NCI-H526 treated with DMSO at 0.1 percent for 48 hours (cell line): Measurements from ENCODE around the gene DLX3.
A peak's percentile ranks its signal among the peaks of the same experiment; 100 is the strongest.

Experiments
- DNase-seq: peaks from one replicate; lab custom pipeline; 2025; lab: John Stamatoyannopoulos, UW

Gene DLX3

GRCh38 chr17:49972486-49973270 lies 22.3 kb downstream of the DLX3 start:
- DNase-seq, result no peak

GRCh38 chr17:49971848-49972485 lies 23.1 kb downstream of the DLX3 start:
- no peak for DNase-seq

DNA sequence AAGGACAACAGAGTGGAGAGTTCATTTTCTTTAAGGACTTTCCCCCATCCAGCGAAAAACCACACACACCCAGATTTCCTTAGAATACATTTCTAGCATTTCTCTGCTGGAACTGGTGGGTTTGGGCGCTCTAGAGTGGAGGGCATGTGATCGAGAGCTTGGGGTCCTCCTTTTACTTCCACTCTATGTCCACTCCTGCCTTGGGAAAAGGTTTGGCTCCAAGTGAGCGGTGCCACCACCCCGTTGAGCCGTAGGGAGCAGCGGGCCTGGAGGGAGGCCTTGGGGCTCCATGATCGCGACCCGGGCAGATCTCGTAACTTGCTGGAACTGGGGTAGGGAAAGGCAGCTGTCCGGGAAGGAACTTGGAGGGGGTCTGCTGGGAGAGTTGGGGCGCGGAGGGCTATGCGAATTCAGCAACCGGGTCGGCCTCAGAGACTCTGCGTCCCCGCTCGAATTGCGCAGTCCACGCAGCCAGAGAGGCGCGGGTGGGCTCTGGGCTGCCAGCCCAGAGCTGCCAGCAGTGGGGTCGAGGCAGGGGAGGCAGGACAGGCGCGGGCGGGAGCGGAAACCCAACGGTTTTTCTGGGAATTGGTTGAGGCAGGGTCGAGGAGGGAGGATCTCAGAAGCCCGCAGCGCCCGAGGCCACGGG lies 23.7 kb downstream of the DLX3 start:
- DNase-seq, result no peak

DNA sequence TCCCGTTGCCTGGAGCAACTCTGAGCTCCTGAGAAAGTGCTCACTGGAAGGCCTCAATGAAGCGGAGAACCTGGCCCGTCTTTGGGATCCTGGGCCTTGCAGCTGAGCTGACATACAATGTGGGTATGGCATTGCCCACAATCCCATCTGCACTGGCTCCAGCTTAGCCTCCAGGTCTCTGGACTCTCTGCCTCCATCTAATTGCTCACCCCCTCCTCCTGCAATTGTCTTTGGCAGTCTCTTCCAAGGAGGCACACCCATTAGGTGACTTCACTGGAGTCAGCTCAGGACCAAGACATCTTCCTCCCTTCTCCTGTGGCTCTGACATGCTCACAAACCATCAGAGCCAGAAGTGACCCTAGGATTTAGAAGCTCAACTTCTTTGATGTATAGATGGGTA lies 24.5 kb downstream of the DLX3 start:
- no peak for DNase-seq

GRCh38 chr17:49969795-49970389 lies 25.1 kb downstream of the DLX3 start:
- no peak for DNase-seq

DNA sequence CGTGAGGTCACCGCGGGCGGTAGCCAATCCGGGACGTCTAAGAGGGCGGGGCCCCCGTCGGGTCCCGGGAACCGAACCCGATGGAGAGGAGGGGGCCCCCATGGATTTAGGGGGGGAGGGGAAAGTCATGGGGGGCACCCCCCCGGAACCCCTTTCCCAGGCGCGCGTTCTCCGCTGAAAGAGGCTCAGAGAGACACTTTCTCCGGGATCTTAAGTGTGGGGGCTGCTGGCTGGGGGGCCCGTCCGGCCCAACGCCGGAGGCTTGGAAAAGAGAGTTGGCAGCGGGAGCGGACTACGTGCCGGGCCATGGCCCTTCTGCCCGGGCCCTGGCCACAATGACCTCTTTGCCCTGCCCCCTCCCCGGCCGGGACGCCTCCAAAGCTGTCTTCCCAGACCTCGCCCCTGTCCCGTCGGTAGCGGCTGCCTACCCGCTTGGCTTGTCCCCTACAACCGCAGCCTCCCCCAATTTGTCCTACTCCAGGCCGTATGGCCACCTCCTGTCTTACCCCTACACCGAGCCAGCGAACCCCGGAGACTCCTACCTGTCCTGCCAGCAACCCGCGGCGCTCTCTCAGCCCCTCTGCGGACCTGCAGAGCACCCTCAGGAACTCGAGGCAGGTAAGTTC lies 25.8 kb downstream of the DLX3 start, which contains the start of gene DLX4:
Gene DLX4, plus strand, starts transcription at position 57 of the 626 bp plus-strand sequence. Its CDS starts 279 bp downstream, at position 336.
- DNase-seq, result no peak

DNA sequence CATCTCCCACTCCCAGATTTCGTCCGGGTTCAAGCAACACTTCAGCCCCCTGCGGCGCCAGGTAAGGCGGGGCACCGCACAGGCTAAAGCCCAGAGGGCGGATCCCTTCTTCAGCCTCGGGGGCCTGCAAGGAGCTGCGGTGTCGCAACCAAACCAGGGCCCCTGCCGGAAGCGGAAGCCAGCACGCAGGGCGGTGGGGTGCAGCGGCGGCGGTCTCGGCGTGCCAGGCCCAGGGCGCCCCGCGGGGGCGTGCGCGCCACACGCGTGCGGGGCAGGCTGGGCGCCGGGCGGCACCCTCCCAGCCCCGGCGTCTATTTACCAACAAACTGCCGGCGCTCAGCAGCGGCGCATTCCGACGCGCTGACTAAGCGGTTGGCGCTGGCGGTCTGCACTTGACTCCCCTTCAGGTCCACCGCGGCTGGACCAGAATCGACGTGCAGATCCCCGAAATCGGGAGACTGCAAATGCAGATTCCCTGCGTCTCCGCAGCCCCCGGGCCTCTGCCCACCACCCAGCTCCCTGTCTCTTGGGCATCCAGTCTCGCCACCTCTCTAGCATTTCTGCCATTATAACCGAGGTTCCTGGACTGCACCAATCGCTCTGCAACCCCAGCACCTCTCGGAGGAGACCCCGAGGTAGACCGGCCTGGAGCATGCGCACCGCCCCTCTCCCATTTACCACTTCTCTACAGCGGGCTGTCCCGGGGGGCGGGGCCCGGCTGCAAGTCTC lies 26.5 kb downstream of the DLX3 start:
- peak; percentile 56 for DNase-seq

GRCh38 chr17:49967621-49968404 lies 27.2 kb downstream of the DLX3 start:
- no peak for DNase-seq

DNA sequence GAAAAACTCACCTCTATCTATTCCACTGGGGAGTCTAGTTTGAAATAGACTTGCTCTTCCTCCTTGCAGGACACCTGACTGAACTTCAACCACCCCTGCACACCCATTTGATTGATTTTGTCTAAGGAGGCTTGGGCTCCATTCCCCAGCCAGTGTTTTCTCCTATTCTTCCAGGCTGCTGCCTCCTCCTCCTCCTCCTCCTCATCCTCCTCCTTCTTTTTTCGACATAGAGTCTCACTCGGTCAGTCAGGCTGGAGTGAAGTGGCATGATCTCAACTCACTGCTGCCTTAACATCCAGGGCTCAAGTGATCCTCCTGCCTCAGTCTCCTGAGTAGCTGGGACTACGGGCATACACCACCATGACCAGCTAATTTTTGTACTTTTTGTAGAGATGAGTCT lies 27.8 kb downstream of the DLX3 start:
- no peak for DNase-seq

DNA sequence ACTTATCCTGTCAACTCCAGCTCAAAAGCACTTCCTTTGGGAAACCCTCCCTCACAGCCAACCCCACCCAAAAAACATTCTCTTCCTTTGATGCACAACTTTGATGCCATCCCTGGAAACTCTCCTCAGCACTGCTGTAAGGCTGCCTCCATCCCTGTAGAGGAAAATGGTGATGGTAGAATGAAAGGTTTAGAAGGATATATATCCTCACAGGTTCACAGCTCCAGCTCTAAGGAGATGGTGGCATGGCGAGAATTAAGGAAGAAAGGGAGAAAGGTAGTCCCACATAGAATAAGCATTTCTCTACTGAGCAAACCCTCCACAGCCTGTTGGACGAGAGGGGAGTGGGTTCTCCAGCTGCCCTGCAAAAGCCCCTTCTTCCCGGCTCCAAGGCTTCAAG lies 28.3 kb downstream of the DLX3 start:
- no peak for DNase-seq

DNA sequence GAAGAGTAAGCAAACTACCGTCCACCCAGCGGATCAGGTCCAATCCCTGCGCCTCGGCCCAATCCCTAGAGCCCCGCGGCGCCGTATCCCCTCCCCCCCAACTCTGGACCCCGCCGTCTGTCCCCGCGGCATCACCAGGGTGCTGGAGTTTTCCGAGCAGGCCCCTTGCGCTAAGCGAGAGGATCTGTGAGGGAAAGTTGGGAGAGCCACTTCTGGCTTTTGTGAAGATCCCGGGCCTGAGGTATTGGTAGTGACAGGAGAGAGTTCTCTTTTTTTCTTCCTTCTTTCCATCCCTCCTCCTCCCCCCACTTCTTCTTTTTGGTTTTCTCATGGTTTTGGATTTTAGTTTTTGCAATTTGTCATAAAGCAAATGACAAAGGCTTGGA lies 29.5 kb downstream of the DLX3 start:
- DNase-seq, result no peak

GRCh38 chr17:49964769-49965523 lies 30.1 kb downstream of the DLX3 start:
- no peak for DNase-seq

GRCh38 chr17:49964303-49964768 lies 30.7 kb downstream of the DLX3 start:
- no peak for DNase-seq

DNA sequence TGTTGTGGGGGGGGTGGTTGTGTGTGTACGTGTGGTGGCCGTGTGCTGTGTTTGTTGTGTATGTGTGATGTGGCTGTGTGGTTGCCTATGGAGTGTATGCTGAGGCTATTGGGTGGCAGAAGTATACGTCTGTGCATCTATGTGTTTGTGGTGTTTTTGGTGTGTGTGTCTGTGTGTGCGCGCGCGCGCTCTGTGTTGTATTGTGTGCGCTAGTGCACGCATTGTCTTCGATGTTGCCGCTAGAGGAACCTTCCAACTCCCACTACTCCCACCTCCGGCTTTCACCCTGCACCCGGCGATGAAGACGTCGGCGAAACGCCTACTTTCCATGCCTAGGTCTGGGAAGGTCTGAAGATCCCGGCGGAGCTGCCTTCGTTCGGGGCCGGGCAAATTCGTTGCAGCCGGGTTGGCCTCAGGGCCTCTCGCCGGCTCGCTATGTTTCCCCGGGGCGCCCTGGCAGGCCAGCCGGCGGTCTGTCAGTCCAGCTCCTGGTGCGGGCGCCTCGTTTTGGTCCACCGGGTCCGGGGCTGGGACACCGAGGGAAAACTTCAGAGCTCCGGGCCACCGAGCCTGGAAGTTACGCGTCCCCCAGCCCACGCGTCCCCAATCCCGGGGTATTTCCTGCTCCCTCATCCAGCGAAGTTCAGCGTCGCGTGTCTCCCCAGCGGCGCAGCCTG lies 31.3 kb downstream of the DLX3 start:
- DNase-seq, result no peak

DNA sequence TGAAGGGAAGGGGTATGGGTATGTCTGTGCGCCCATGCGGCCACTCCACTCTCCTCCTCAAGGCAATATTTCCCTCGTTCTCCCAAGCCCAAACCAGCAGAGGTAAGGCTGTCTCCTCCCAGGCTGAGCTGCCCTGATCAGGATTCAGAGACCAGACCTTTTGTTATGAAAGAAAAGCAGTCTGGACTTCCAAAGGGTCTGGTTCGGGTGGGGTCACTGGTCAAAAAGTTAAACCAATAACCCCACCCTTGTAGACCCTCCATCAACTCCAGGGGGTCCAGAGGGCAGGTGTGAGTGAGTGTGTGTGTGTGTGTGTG lies 31.8 kb downstream of the DLX3 start:
- no peak for DNase-seq

GRCh38 chr17:49962599-49963308 lies 32.3 kb downstream of the DLX3 start:
- DNase-seq, result no peak

DNA sequence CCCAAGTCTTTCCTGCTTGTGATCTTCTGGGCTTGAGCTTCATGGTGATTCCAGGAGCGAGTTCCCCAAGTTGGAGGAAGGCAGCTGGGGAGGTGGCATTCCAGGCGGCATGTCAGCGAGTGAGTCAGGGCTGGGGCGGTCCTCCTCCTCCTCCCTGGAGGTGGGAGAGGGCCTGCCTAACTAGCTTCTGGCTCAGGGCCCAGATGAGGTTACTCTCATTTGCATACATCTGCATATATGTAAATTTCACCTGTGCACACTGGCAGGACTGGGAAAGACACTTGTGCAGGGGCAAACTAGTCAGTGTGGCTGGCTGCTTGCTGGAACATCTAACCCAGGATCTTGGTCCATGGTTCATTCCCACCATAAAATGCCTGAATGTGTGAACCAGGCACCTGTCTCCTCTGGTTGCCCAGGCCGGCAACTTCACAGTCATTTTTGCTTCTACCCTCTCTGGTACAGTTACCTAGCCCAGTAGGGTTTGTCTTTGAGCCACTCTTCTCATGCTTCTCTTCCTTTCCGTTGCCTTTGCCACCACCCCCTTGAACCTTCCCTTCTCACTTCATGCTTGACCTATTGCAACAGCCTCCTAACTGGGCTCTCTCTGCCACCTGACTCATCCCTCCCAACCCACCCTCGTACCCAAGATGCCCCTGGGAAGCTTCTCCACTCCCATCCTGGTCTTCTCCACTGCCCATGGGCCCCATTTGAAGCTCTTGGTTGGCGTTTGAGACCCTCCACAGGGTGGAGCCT lies 35.7 kb downstream of the DLX3 start:
- DNase-seq, result peak; percentile 80

DNA sequence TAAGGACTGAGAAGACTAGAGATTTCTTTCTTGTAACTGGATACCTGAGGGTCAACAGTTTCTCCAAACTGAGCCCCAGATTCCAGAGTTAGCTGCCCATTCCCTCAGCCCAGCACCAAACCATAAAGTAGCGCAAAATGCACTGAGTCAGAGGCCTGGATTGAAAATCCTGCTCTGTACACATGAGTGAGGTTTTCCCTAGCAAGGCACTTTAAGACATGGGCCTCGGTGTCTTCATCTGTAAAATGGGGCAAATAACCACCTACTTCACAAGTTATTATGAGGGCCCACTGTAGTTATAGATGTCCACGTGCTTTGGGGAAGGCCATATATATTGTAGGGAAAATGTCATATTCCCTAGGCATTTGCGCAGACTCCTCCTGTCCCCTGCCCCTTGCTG lies 36.3 kb downstream of the DLX3 start:
- no peak for DNase-seq
